Astrocyte of the cerebellum (primary cell): Measurements from ENCODE around the gene CTNND1.
"Not testable (repeated sequence)": the region's sequence is repeated elsewhere in the genome, so short reads cannot be mapped to it uniquely, and the experiment has no call there.

Experiments
- DNase-seq: peaks from one replicate; pipeline ENCODE4 v3.0.0-alpha.2; 2011; ENCODE audit warnings: low read depth
- H3K4me3 ChIP-seq: 2 replicates; pipeline ENCODE4 v1.5.1; 2011; ENCODE audit warnings: mild to moderate bottlenecking, low read depth, low read length, moderate library complexity
- CTCF ChIP-seq: IDR thresholded peaks from 2 replicates; pipeline ENCODE4 v1.5.1; 2012; ENCODE audit warnings: low read length, low read depth, moderate library complexity, mild to moderate bottlenecking; ENCODE audit errors: missing control alignments
- in situ Hi-C: cut with HindIII; loops from 2 replicates; pipeline ENCODE4 v1.10.0; 2017; ENCODE audit warnings: low sequenced_read_pairs

CTNND1 gene

GRCh38 chr11:57834852-57835251 lies 73.2 kb downstream of the CTNND1 start:
- H3K4me3 ChIP-seq: no peak overlapping the region
- no peak for TF ChIP-seq CTCF
- in situ Hi-C loops: no loop called here
- no peak for DNase-seq

GRCh38 chr11:57838609-57839008 lies 77.0 kb downstream of the CTNND1 start:
- H3K4me3 ChIP-seq, in situ Hi-C loops, DNase-seq: not testable (repeated sequence)

GRCh38 chr11:57842873-57843272 lies 81.3 kb downstream of the CTNND1 start:
- H3K4me3 ChIP-seq: no peak overlapping the region
- TF ChIP-seq CTCF: no peak
- in situ Hi-C loops: no loop called here
- no peak for DNase-seq

GRCh38 chr11:57867966-57868365 lies 106.4 kb downstream of the CTNND1 start:
- no peak for DNase-seq
- H3K4me3 ChIP-seq: no peak overlapping the region
- in situ Hi-C loops: no loop called here

GRCh38 chr11:57868491-57868890 lies 106.9 kb downstream of the CTNND1 start:
- H3K4me3 ChIP-seq: no peak overlapping the region
- in situ Hi-C loops: no loop called here
- DNase-seq: no peak
- TF ChIP-seq CTCF: no peak

More at GRCh38 chr11:57867966-57868365, 106.4 kb downstream of the CTNND1 start:
- no peak for TF ChIP-seq CTCF
